ENCODE results near the gene RPS16. TPM values are rescaled to one million over a fixed set of nuclear protein-coding genes. Genes with fewer than 3 reads are reported as not detected.

The RPS16 gene
- total RNA-seq, 1 donor from 2014 or later: 4,002 TPM

GRCh38 chr19:39449116-39449797, 13.5 kb upstream of the RPS16 start:
- ATAC-seq (ENCODE audit: low read depth) (no peak), DNase-seq (no peak)
- POLR2A ChIA-PET: interaction anchor here (0.7 to 7.4 kb wide), 3 partner anchors 14 to 45 kb away, joined by 3 to 185 read pairs (median 7); partner anchors contain the start of genes RPS16 and TIMM50
- peak overlapping the region; percentile 78 for H3K4me3 Mint-ChIP-seq
- no peak for TF ChIP-seq CTCF (IDR thresholded peaks at IDR 0.05)
- CTCF ChIA-PET: no interaction called here
- intact Hi-C loops (cut with micrococcal nuclease): loop anchor here (5.0 to 10.0 kb wide), 3 partner anchors 383 to 1134 kb away; partner anchors contain the start of genes DYRK1B, KCNK6, MRPS12 and SARS2
- H3K36me3 Mint-ChIP-seq (ENCODE audit: low read depth): peaks cover 68% of the 10 kb centered on the region
- H3K27ac Mint-ChIP-seq: peak overlapping the region; percentile 89
- no peaks in the 10 kb centered on the region for H3K27me3 Mint-ChIP-seq
- H3K4me1 Mint-ChIP-seq: peaks cover 76% of the 10 kb centered on the region
- H3K9me3 Mint-ChIP-seq: no peaks in the 10 kb centered on the region

GRCh38 chr19:39448271-39448670, 12.5 kb upstream of the RPS16 start:
- DNase-seq (no peak), ATAC-seq (ENCODE audit: low read depth) (peak; percentile 26)
- H3K9me3 Mint-ChIP-seq: no peaks in the 10 kb centered on the region
- CTCF ChIA-PET: no interaction called here
- POLR2A ChIA-PET: interaction anchor here (0.6 to 7.4 kb wide), 5 partner anchors 13 to 57 kb away, joined by 3 to 185 read pairs (median 3); partner anchors contain the start of genes MED29, PAF1, RPS16 and TIMM50
- intact Hi-C loops (cut with micrococcal nuclease): loop anchor here (5.0 to 10.0 kb wide), 3 partner anchors 384 to 1133 kb away; partner anchors contain the start of genes DYRK1B, KCNK6, MRPS12 and SARS2
- peak overlapping the region; percentile 78 for H3K4me3 Mint-ChIP-seq
- H3K36me3 Mint-ChIP-seq (ENCODE audit: low read depth): peaks cover 59% of the 10 kb centered on the region
- no peak for TF ChIP-seq CTCF (IDR thresholded peaks at IDR 0.05)
- H3K4me1 Mint-ChIP-seq: peaks cover 76% of the 10 kb centered on the region
- peak overlapping the region; percentile 89 for H3K27ac Mint-ChIP-seq
- H3K27me3 Mint-ChIP-seq: no peaks in the 10 kb centered on the region

GRCh38 chr19:39446365-39447084, 10.8 kb upstream of the RPS16 start:
- Mint-ChIP-seq H3K4me1 (peaks cover 65% of the 10 kb centered on the region), H3K27ac (peak overlapping the region; percentile 93), H3K4me3 (peak overlapping the region; percentile 96), H3K9me3 (no peaks in the 10 kb centered on the region), H3K36me3 (ENCODE audit: low read depth) (peaks cover 43% of the 10 kb centered on the region), H3K27me3 (no peaks in the 10 kb centered on the region)
- intact Hi-C loops (cut with micrococcal nuclease): loop anchor here (5.0 to 10.0 kb wide), 3 partner anchors 386 to 1132 kb away; partner anchors contain the start of genes DYRK1B, KCNK6, MRPS12 and SARS2
- no peak for TF ChIP-seq CTCF (IDR thresholded peaks at IDR 0.05)
- POLR2A ChIA-PET: interaction anchor here (0.5 to 7.4 kb wide), 9 partner anchors 9 to 710 kb away, joined by 3 to 185 read pairs (median 4); partner anchors contain the start of genes RPS16, TIMM50 and ZFP36
- no peak for ATAC-seq (ENCODE audit: low read depth)
- no peak for DNase-seq
- CTCF ChIA-PET: interaction anchor here (1.0 kb wide), 1 partner anchor 88 kb away, joined by 3 read pairs; no protein-coding TSS in a partner anchor

- Mint-ChIP-seq H3K4me1 (peaks cover 62% of the 10 kb centered on the region), H3K27me3 (no peaks in the 10 kb centered on the region), H3K27ac (peak within 1 kb of the TSS; percentile 93), H3K4me3 (peak within 1 kb of the TSS; percentile 96), H3K36me3 (ENCODE audit: low read depth) (peaks cover 38% of the 10 kb centered on the region), H3K9me3 (no peaks in the 10 kb centered on the region)
- peak; percentile 94 for ATAC-seq (ENCODE audit: low read depth)
- POLR2A ChIA-PET: interaction anchor here (0.5 to 7.4 kb wide), 27 partner anchors 8 to 1818 kb away, joined by 3 to 185 read pairs (median 5); partner anchors contain the start of genes EID2B, MED29, PAF1 and PLEKHG2
- intact Hi-C loops (cut with micrococcal nuclease): loop anchor here (1.0 to 10.0 kb wide), 9 partner anchors 9 to 1305 kb away; partner anchors contain the start of genes ACTMAP, DLL3, DYRK1B and KCNK6
- TF ChIP-seq CTCF (IDR thresholded peaks at IDR 0.05): no peak
- DNase-seq: peak; percentile 84
- CTCF ChIA-PET: interaction anchor here (0.7 to 1.0 kb wide), 2 partner anchors 29 to 89 kb away, joined by 3 read pairs; no protein-coding TSS in a partner anchor
These were observed 9.7 kb upstream of the RPS16 start, which contains the start of gene SUPT5H for GRCh38 chr19:39445196-39446111. Gene SUPT5H, plus strand, starts transcription at chr19:39445582. Its CDS starts 309 bp downstream, at chr19:39445891.

All from activated B cell treated with CpG ODN at 0.5 μM for 24 hours (primary cell).